Measurements from ENCODE around the gene CPO. TPM values are rescaled to one million over a fixed set of nuclear protein-coding genes. Genes with fewer than 3 reads are reported as not detected.

Gene CPO
- total and polyA plus RNA-seq, 7 donors, result 0.12 to 1.1 (median 0.95) TPM; not detected in 2

DNA sequence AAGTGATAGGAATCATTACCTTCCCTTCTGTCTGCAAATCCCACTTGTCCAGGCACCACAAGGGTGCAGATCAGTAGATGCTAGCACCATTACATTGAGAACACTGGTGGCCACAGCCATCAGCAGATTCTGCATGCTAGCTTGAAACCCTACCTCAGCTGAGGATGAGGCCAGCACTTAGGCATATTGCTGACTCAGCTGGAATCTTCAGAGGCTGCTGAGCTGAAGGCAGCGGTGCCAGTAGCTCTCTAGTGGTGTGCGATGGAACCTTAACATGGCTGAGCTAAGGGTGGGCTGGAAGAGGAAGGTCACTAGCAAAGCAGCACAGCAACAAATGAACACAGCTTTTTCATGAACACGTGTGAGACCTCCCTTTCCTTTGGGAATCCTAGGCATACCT lies 19.0 kb upstream of the CPO start:
- no peaks in the 10 kb centered on the region for H3K27me3 ChIP-seq
- H3K36me3 ChIP-seq, result no peaks in the 10 kb centered on the region
- H3K4me3 ChIP-seq, result no peak overlapping the region
- no peaks in the 10 kb centered on the region for H3K9me3 ChIP-seq
- intact Hi-C loops (cut with DNase I), result no loop called here
- no peak overlapping the region for H3K27ac ChIP-seq
- no peak for DNase-seq
- no peak for TF ChIP-seq POLR2AphosphoS5 (IDR thresholded peaks at IDR 0.05)
- TF ChIP-seq EP300 (IDR thresholded peaks at IDR 0.05), result no peak
- TF ChIP-seq CTCF (IDR thresholded peaks at IDR 0.05), result no peak
- TF ChIP-seq POLR2A (IDR thresholded peaks at IDR 0.05), result no peak
- 85 to 88% methylated on average over 3 of the region's 3 CpGs for WGBS, 2 donors
- H3K4me1 ChIP-seq, result no peaks in the 10 kb centered on the region

DNA sequence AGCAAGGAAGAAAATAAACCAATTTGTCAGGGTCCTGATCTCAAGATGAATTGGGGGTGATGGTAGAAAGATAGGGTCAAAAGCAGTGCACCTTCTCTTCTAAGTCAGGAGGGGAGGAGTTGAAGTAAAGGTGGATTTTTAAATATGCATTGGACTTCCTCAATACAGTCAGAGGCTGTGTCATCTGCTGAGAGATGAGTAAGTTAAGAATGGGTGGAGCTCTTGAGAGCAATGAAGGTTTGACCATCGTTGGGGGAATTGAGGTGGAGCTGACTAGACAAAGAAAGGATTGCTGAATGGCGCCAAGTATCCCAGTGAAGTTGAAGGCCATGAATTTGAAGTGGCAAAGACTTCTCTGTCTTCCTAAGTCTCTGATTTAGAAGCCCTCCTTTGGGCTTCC lies 18.4 kb upstream of the CPO start:
- WGBS, 2 donors, result 59 to 80% methylated on average over 2 of the region's 2 CpGs
- Histone ChIP-seq H3K27me3 (no peaks in the 10 kb centered on the region), H3K9me3 (no peaks in the 10 kb centered on the region), H3K36me3 (no peaks in the 10 kb centered on the region), H3K27ac (no peak overlapping the region), H3K4me1 (no peaks in the 10 kb centered on the region), H3K4me3 (no peak overlapping the region)
- no peak for DNase-seq
- no peak for TF ChIP-seq POLR2A (IDR thresholded peaks at IDR 0.05)
- no peak for TF ChIP-seq POLR2AphosphoS5 (IDR thresholded peaks at IDR 0.05)
- no peak for TF ChIP-seq EP300 (IDR thresholded peaks at IDR 0.05)
- TF ChIP-seq CTCF (IDR thresholded peaks at IDR 0.05), result no peak
- intact Hi-C loops (cut with DNase I), result no loop called here

GRCh38 chr2:206921529-206921928 lies 17.8 kb upstream of the CPO start:
- Histone ChIP-seq H3K27me3 (no peaks in the 10 kb centered on the region), H3K9me3 (no peaks in the 10 kb centered on the region), H3K4me3 (no peak overlapping the region), H3K4me1 (no peaks in the 10 kb centered on the region), H3K36me3 (no peaks in the 10 kb centered on the region), H3K27ac (no peak overlapping the region)
- TF ChIP-seq POLR2AphosphoS5 (IDR thresholded peaks at IDR 0.05), result no peak
- no peak for TF ChIP-seq EP300 (IDR thresholded peaks at IDR 0.05)
- no peak for TF ChIP-seq POLR2A (IDR thresholded peaks at IDR 0.05)
- no peak for TF ChIP-seq CTCF (IDR thresholded peaks at IDR 0.05)
- 88 to 93% methylated on average over 5 of the region's 5 CpGs for WGBS, 2 donors
- no peak for DNase-seq
- intact Hi-C loops (cut with DNase I), result no loop called here

DNA sequence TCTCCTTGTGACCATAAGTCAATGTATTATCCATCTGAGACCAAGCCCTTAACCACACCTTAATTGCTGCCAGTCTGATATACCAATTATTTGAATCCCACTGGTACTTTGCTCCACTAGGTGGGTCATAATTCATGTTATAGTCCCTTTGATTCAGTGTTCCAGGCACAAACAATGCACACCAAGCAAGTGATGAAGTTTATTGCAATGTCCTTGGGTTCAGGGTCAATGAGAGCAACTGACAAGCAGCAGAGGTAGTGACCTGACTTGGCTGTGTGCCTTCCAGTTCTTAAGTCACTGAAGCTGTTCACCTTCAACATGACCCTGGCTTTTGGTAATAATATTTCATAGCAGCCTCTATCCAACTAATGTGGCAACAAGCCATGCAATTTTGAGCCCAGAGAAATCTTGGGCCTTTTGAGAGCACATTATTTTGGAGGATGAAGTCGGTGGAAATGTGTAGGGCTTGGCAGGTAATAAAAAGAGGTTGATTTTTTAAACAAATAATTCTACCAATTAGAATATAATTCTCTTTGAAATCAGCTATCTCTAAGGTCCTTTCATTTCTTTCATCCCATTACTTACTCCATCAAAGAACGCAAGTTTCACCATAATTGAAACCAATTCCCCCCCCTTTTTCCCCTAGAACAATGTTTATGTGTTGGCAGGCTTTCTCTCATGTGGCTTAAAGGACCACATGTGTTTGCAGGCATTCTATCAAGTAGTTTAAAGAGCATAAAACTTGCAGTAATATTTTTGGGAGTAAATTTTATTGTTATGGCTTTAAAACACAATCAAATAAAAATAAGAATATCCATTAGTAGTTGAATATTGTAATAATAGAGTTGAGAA lies 3.1 kb upstream of the CPO start:
- no peak for DNase-seq
- Histone ChIP-seq H3K4me1 (peaks cover 0 to 6% (median 2%) of the 10 kb centered on the region in 4 donors), H3K4me3 (no peak overlapping the region), H3K27me3 (no peaks in the 10 kb centered on the region), H3K9me3 (no peaks in the 10 kb centered on the region), H3K36me3 (no peaks in the 10 kb centered on the region), H3K27ac (no peak overlapping the region)
- intact Hi-C loops (cut with DNase I), result no loop called here
- WGBS, 2 donors, result 36 to 78% methylated on average over 2 of the region's 2 CpGs
- TF ChIP-seq POLR2A (IDR thresholded peaks at IDR 0.05), result no peak

GRCh38 chr2:206936843-206937230 lies 2.5 kb upstream of the CPO start:
- H3K36me3 ChIP-seq, result no peaks in the 10 kb centered on the region
- intact Hi-C loops (cut with DNase I), result no loop called here
- WGBS, 2 donors, result 23 to 62% methylated on average over 2 of the region's 2 CpGs
- no peaks in the 10 kb centered on the region for H3K27me3 ChIP-seq
- DNase-seq, result no peak
- TF ChIP-seq POLR2AphosphoS5 (IDR thresholded peaks at IDR 0.05) (no peak), CTCF (IDR thresholded peaks at IDR 0.05) (no peak)
- no peaks in the 10 kb centered on the region for H3K9me3 ChIP-seq
- no peak overlapping the region for H3K4me3 ChIP-seq
- no peak overlapping the region for H3K27ac ChIP-seq
- H3K4me1 ChIP-seq, result peaks cover 0 to 6% (median 2%) of the 10 kb centered on the region in 4 donors
